ENCODE results near the gene ELL.

DNA sequence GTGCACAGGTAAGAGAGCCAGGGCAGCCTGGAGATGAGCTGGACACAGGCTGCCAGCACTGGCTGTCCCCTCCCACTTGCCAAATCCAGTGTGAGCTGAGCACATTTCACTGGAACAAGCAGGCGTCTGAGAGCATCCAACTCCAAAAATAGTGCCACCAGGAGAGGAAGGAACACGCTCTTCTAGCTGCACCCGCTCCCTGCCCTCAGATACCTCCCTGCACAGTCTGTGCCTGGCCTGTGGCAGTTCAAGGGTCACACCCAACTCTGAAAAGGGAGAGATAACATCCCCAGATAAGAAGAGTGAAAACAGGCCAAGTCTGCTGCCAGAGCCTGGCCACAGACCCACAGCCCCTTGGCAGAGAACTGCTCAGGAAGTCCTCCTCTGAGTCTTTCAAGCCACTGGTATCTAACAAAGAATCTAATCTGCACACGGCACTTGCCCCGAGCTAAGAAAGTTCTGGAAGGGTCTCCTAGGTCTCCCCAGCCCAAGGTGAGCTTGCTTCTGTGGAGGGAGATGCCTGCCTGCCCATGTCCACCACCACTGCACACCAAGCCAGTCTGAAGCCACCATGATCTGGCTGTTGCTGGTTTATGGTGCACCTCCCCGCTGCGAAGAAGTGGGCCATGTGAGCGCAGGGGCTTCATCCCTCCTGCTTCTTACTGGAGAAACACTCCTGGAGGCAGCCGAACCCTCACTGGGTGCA, 14.7 kb downstream of the ELL start:
- TF ChIP-seq, protein P1, sequence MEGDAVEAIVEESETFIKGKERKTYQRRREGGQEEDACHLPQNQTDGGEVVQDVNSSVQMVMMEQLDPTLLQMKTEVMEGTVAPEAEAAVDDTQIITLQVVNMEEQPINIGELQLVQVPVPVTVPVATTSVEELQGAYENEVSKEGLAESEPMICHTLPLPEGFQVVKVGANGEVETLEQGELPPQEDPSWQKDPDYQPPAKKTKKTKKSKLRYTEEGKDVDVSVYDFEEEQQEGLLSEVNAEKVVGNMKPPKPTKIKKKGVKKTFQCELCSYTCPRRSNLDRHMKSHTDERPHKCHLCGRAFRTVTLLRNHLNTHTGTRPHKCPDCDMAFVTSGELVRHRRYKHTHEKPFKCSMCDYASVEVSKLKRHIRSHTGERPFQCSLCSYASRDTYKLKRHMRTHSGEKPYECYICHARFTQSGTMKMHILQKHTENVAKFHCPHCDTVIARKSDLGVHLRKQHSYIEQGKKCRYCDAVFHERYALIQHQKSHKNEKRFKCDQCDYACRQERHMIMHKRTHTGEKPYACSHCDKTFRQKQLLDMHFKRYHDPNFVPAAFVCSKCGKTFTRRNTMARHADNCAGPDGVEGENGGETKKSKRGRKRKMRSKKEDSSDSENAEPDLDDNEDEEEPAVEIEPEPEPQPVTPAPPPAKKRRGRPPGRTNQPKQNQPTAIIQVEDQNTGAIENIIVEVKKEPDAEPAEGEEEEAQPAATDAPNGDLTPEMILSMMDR (IDR thresholded peaks at IDR 0.05): no peak
- TF ChIP-seq ZFX (IDR thresholded peaks at IDR 0.05; ENCODE audit: borderline replicate concordance): no peak
